ENCODE measurements around the gene PLPPR2. TPM values are rescaled to one million over a fixed set of nuclear protein-coding genes. Genes with fewer than 3 reads are reported as not detected.

PLPPR2 gene
- total RNA-seq, 1 donor: 14.1 TPM

DNA sequence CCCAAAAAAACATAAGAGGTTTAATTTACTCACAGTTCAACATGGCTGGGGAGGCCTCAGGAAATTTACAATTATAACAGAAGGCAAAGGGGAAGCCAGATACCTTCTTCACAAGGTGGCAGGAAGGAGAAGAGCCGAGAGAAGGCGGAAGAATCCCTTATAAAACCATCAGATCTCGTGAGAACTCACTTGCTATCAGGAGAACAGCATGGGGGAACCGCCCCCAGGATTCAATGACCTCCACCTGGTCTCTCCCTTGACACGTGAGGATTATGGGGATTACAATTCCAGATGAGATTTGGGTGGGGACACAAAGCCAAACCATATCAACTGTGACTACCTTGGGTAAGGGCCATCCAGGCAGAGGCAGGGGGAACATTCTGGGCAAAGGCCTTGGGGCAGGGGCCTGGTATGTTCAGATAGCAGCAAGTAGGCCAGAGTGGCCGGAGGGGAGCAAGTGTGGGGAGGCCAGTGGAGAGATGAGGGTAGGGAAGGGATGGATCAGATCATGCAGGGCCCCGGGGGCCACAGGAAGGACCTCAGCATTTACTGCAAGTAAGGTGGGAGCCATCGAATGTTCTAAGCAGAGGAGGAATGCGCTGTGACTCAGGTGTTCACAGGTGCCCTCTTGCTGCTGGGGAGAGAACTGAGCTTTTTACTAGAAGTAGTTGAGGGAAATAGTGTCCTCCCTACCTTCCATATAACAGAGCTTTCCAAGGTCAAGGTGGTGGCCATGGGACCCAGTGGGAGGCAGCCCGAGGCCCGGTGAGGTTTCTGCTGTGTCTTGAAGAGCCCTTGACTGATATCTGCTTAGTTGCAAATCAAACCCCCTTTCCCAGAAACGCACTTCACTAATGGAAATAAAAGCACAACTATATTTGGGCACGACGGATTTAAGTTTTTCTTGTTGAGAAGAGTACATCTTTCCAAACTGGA is 33.8 kb upstream of the PLPPR2 start:
- H3K4me2 ChIP-seq (ENCODE audit: insufficient read depth, low read length): no peak overlapping the region
- no peak overlapping the region for H3K4me3 ChIP-seq (ENCODE audit: insufficient read depth, low read length)
- no peaks in the 10 kb centered on the region for H3K27me3 ChIP-seq (ENCODE audit: insufficient read depth, low read length)
- H4K20me1 ChIP-seq (ENCODE audit: insufficient read depth, low read length): no peaks in the 10 kb centered on the region
- no peaks in the 10 kb centered on the region for H3K36me3 ChIP-seq (ENCODE audit: insufficient read depth, low read length)
- H2AFZ ChIP-seq (ENCODE audit: low read length): no peak overlapping the region
- no peaks in the 10 kb centered on the region for H3K79me2 ChIP-seq (ENCODE audit: insufficient read depth, low read length)
- H3K4me1 ChIP-seq (ENCODE audit: insufficient read depth, low read length): peaks cover 14% of the 10 kb centered on the region
- no peak for TF ChIP-seq CTCF (IDR thresholded peaks at IDR 0.05; ENCODE audit: extremely low read depth, low read depth, low read length)
- no peaks in the 10 kb centered on the region for H3K9me3 ChIP-seq (ENCODE audit: low read depth, low read length)
- no peak for DNase-seq (ENCODE audit: insufficient read length, low spot score, missing footprints)
- H3K27ac ChIP-seq (ENCODE audit: low read depth, low read length): no peak overlapping the region

- Histone ChIP-seq H3K36me3 (ENCODE audit: insufficient read depth, low read length) (no peaks in the 10 kb centered on the region), H4K20me1 (ENCODE audit: insufficient read depth, low read length) (no peaks in the 10 kb centered on the region), H3K9me3 (ENCODE audit: low read depth, low read length) (no peaks in the 10 kb centered on the region), H3K4me3 (ENCODE audit: insufficient read depth, low read length) (no peak overlapping the region), H3K79me2 (ENCODE audit: insufficient read depth, low read length) (no peaks in the 10 kb centered on the region), H3K27me3 (ENCODE audit: insufficient read depth, low read length) (no peaks in the 10 kb centered on the region), H2AFZ (ENCODE audit: low read length) (no peak overlapping the region), H3K4me1 (ENCODE audit: insufficient read depth, low read length) (peaks cover 14% of the 10 kb centered on the region), H3K4me2 (ENCODE audit: insufficient read depth, low read length) (no peak overlapping the region), H3K27ac (ENCODE audit: low read depth, low read length) (no peak overlapping the region)
- no peak for DNase-seq (ENCODE audit: insufficient read length, low spot score, missing footprints)
- no peak for TF ChIP-seq CTCF (IDR thresholded peaks at IDR 0.05; ENCODE audit: extremely low read depth, low read depth, low read length)
Observed at GRCh38 chr19:11322269-11323024, 32.8 kb upstream of the PLPPR2 start.

DNA sequence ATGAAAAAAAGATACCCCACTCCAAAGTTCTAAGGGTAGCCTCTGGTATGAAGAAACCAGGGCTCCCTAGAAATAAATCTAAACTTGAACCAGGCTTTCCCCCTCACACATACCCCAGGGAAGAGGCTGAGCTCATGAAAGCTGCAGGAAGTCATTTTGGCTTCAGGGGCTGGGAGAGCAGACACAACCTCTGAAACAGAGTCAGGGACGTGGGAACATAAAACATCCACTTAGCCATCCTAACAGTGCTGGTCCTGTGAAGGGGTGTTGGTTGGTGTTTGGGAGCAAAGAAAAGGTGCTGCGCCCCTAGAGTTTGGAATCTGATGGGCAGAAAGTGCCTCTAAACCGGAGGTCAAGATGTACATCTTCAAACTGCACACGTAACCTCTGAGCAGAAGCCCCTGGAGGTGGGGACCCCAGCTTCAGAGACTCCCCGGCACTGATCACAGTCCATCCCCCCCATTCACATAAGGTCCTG is 31.6 kb upstream of the PLPPR2 start:
- no peak for DNase-seq (ENCODE audit: insufficient read length, low spot score, missing footprints)
- Histone ChIP-seq H3K36me3 (ENCODE audit: insufficient read depth, low read length) (no peaks in the 10 kb centered on the region), H2AFZ (ENCODE audit: low read length) (peak overlapping the region; percentile 56), H3K4me3 (ENCODE audit: insufficient read depth, low read length) (peak overlapping the region; percentile 54), H3K9me3 (ENCODE audit: low read depth, low read length) (no peaks in the 10 kb centered on the region), H3K27ac (ENCODE audit: low read depth, low read length) (peak overlapping the region; percentile 60), H3K4me2 (ENCODE audit: insufficient read depth, low read length) (peak overlapping the region; percentile 79), H3K4me1 (ENCODE audit: insufficient read depth, low read length) (peaks cover 14% of the 10 kb centered on the region), H4K20me1 (ENCODE audit: insufficient read depth, low read length) (no peaks in the 10 kb centered on the region), H3K79me2 (ENCODE audit: insufficient read depth, low read length) (no peaks in the 10 kb centered on the region), H3K27me3 (ENCODE audit: insufficient read depth, low read length) (no peaks in the 10 kb centered on the region)
- TF ChIP-seq CTCF (IDR thresholded peaks at IDR 0.05; ENCODE audit: extremely low read depth, low read depth, low read length): no peak
